B cell (primary cell): Measurements from ENCODE around the gene IL1RAPL1.

Experiments used
- CTCF ChIP-seq: fragments of 200-600 bp; IDR thresholded peaks from one replicate; pipeline ENCODE4 v1.8.0; 2022; ENCODE audit warnings: antibody characterized with exemption, mild to moderate bottlenecking
- EZH2 ChIP-seq: IDR thresholded peaks from 2 replicates; pipeline ENCODE4 v1.6.1; 2012; ENCODE audit warnings: borderline replicate concordance, low read depth, mild to moderate bottlenecking, moderate library complexity, low read length; ENCODE audit not compliant: insufficient read depth, poor library complexity, severe bottlenecking

GRCh38 chrX:28910487-28910886 is 323.2 kb downstream of the IL1RAPL1 start:
- TF ChIP-seq EZH2 (no peak), CTCF (no peak)
